OCI-LY1 (cell line): ENCODE data around the gene STK4.

Experiments
- H2AFZ ChIP-seq: fragments of 200-600 bp; sonication (generic), shearing (Covaris generic); 2 replicates; pipeline ENCODE4 v1.6.0; 2014; ENCODE audit warnings: antibody characterized with exemption, mild to moderate bottlenecking, low read length
- H3F3A ChIP-seq: fragments of 200-600 bp; sonication (generic), shearing (Covaris generic); 2 replicates; pipeline ENCODE4 v1.6.0; 2014; ENCODE audit warnings: mild to moderate bottlenecking, antibody characterized with exemption, low read length, moderate library complexity; ENCODE audit not compliant: insufficient read depth
- H3K27ac ChIP-seq: fragments of 200-600 bp; sonication (generic); 2 replicates; pipeline ENCODE4 v1.5.1; 2014; ENCODE audit warnings: low read length, mixed run types, mild to moderate bottlenecking, low read depth; ENCODE audit not compliant: poor library complexity, severe bottlenecking
- H3K27me3 ChIP-seq: fragments of 200-600 bp; sonication (generic); 2 replicates; pipeline ENCODE4 v1.6.0; 2014; ENCODE audit warnings: antibody characterized with exemption, mild to moderate bottlenecking, low read length, moderate library complexity; ENCODE audit not compliant: insufficient read depth
- H3K36me3 ChIP-seq: fragments of 200-600 bp; sonication (generic); 2 replicates; pipeline ENCODE4 v1.6.1; 2014; ENCODE audit warnings: mild to moderate bottlenecking, antibody characterized with exemption, low read length, moderate library complexity, mixed read lengths; ENCODE audit not compliant: insufficient read depth
- H3K4me1 ChIP-seq: fragments of 200-600 bp; sonication (generic); 2 replicates; pipeline ENCODE4 v1.5.1; 2014; ENCODE audit warnings: mild to moderate bottlenecking, low read length, moderate library complexity; ENCODE audit not compliant: insufficient read depth, severe bottlenecking
- H3K4me2 ChIP-seq: fragments of 200-600 bp; sonication (generic), shearing (Covaris generic); 2 replicates; pipeline ENCODE4 v1.6.1; 2014; ENCODE audit warnings: low read length
- H3K4me3 ChIP-seq: fragments of 200-600 bp; sonication (generic); 2 replicates; pipeline ENCODE4 v1.5.1; 2014; ENCODE audit warnings: low read length, low read depth, mild to moderate bottlenecking, mixed read lengths; ENCODE audit not compliant: poor library complexity, severe bottlenecking
- H3K79me2 ChIP-seq: fragments of 200-600 bp; shearing (Covaris generic); 2 replicates; pipeline ENCODE4 v1.6.1; 2016; ENCODE audit warnings: mixed run types, low read length, mixed read lengths; ENCODE audit not compliant: insufficient read depth
- H3K9ac ChIP-seq: fragments of 200-600 bp; sonication (generic), shearing (Covaris generic); 2 replicates; pipeline ENCODE4 v1.6.1; 2014; ENCODE audit warnings: mild to moderate bottlenecking, low read length, mixed read lengths
- H3K9me2 ChIP-seq: fragments of 200-600 bp; sonication (generic), shearing (Covaris generic); 2 replicates; pipeline ENCODE4 v1.6.1; 2014; ENCODE audit warnings: low read depth, mild to moderate bottlenecking, low read length, mixed read lengths
- H3K9me3 ChIP-seq: fragments of 200-600 bp; shearing (Covaris generic); 2 replicates; pipeline ENCODE4 v1.6.1; 2014; ENCODE audit warnings: low read length, mixed read lengths
- H4K20me1 ChIP-seq: fragments of 200-600 bp; sonication (generic), shearing (Covaris generic); 2 replicates; pipeline ENCODE4 v1.6.0; 2016; ENCODE audit warnings: mild to moderate bottlenecking, low read length; ENCODE audit not compliant: insufficient read depth
- CTCF ChIP-seq: fragments of 200-600 bp; sonication (generic), shearing (Covaris generic); IDR thresholded peaks from 2 replicates; pipeline ENCODE4 v1.5.1; 2017; ENCODE audit warnings: mild to moderate bottlenecking, antibody characterized with exemption, low read length, moderate library complexity, mixed read lengths
- EZH2 ChIP-seq: fragments of 200-600 bp; sonication (generic), shearing (Covaris generic); IDR thresholded peaks from 2 replicates; pipeline ENCODE4 v1.8.0; 2017; ENCODE audit warnings: borderline replicate concordance, mixed run types, mild to moderate bottlenecking, antibody characterized with exemption, low read length, moderate library complexity, mixed read lengths

Gene STK4

DNA sequence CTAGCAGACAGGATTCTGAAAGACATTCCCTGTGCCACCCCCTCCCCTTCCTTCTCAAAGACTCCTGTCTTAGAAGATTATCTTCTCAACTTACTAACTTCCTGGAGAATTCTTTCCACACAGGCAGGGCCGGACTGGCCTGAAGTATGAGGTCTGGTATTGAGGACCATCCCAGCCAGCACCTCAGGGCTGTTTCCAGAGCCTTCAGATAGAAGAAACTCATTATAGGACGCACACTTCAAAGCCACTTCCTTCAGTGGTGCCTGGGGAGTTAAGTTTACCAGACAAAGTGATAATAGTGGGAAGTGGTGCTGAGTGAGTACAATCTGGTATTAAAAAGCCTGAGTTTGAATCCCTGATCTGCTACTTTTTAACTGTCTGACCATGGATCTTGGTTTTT, 119.0 kb downstream of the STK4 start:
- Histone ChIP-seq H3K27ac (no peak overlapping the region), H3K4me1 (no peaks in the 10 kb centered on the region), H3F3A (no peaks in the 10 kb centered on the region), H3K4me3 (no peak overlapping the region), H3K79me2 (no peaks in the 10 kb centered on the region), H4K20me1 (no peaks in the 10 kb centered on the region), H3K9ac (no peak overlapping the region), H3K4me2 (no peak overlapping the region), H3K9me3 (0 out of 2 replicates have a peak, but pooled peaks cover 3% of the 10 kb centered on the region), H3K36me3 (peaks cover 41% of the 10 kb centered on the region), H3K9me2 (no peaks in the 10 kb centered on the region), H2AFZ (no peak overlapping the region), H3K27me3 (no peaks in the 10 kb centered on the region)
- TF ChIP-seq EZH2 = no peak
- no peak for TF ChIP-seq CTCF

GRCh38 chr20:45085867-45086266, 119.6 kb downstream of the STK4 start:
- H3K79me2 ChIP-seq = no peaks in the 10 kb centered on the region
- no peak for TF ChIP-seq EZH2
- TF ChIP-seq CTCF = no peak

DNA sequence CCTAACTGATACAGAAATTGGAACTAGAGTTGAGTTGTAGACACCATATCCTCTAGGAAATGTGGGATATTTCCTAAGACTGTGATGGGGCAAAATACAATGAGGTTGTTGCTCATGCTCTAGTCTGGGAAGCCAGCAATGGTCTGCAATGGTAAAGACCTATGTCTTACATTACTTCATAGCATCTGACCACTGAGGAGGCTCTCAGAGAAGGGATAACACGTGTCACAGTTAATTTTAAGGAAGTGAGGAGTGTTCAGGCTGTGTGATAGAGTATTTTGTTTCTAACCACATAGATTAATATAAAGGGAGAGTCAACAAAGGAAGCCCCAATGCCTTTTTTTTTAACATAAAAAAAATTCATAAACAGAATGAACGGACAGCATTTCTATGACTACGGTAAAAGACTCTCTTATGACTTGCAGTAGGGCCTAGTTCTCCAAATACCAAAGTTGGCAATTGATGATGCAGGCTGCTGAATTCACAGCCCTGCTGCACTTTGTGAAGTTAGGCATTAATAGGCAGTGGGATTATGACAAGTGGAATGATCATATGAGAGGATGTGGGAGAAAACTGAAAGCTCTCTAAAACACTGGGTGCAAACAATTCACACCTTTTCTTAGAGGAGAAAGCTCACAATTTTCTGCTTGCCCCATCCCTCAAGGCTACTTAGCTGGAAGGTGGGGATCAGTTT, 120.9 kb downstream of the STK4 start:
- H3K27me3 ChIP-seq = no peaks in the 10 kb centered on the region
- no peak overlapping the region for H3K27ac ChIP-seq
- no peak overlapping the region for H3K4me2 ChIP-seq
- TF ChIP-seq CTCF (no peak), EZH2 (no peak)
- no peak overlapping the region for H3K4me3 ChIP-seq
- peaks cover 21% of the 10 kb centered on the region for H3K36me3 ChIP-seq
- H3K4me1 ChIP-seq = no peaks in the 10 kb centered on the region
- H3K79me2 ChIP-seq = no peaks in the 10 kb centered on the region
- no peaks in the 10 kb centered on the region for H4K20me1 ChIP-seq
- no peak overlapping the region for H2AFZ ChIP-seq
- H3K9ac ChIP-seq = no peak overlapping the region
- no peaks in the 10 kb centered on the region for H3K9me2 ChIP-seq
- no peaks in the 10 kb centered on the region for H3F3A ChIP-seq
- 0 out of 2 replicates have a peak, but pooled peaks cover 3% of the 10 kb centered on the region for H3K9me3 ChIP-seq

More at GRCh38 chr20:45085867-45086266, 119.6 kb downstream of the STK4 start:
- peaks cover 35% of the 10 kb centered on the region for H3K36me3 ChIP-seq
- H3K27ac ChIP-seq = no peak overlapping the region
- no peak overlapping the region for H3K4me3 ChIP-seq
- H3K9me2 ChIP-seq = no peaks in the 10 kb centered on the region
- H3K9ac ChIP-seq = no peak overlapping the region
- no peaks in the 10 kb centered on the region for H3F3A ChIP-seq
- H2AFZ ChIP-seq = no peak overlapping the region
- 0 out of 2 replicates have a peak, but pooled peaks cover 3% of the 10 kb centered on the region for H3K9me3 ChIP-seq
- H3K4me1 ChIP-seq = no peaks in the 10 kb centered on the region
- no peaks in the 10 kb centered on the region for H3K27me3 ChIP-seq
- H4K20me1 ChIP-seq = no peaks in the 10 kb centered on the region
- H3K4me2 ChIP-seq = no peak overlapping the region
